Tibial artery (tissue), 4 donors: ENCODE measurements around the gene RP2.

Experiments used
- DNase-seq, 2 donors: peaks; one replicate each; pipeline ENCODE4 v3.0.0-alpha.2; 2019
- H3K27ac ChIP-seq, 2 donors: fragments of 200-600 bp; sonication (generic) in 1 of 2; 1 replicate in 1 of 2; 2 replicates in 1 of 2; pipeline ENCODE4 v1.5.1; 2018 to 2019; ENCODE audit warnings: mild to moderate bottlenecking in 1 of 2
- H3K27me3 ChIP-seq, 2 donors: fragments of 200-600 bp; sonication (generic) in 1 of 2; one replicate each; pipeline versions ENCODE4 v1.5.1 to v1.6.0; 2016 to 2019
- H3K36me3 ChIP-seq, 3 donors: fragments of 200-600 bp; sonication (generic) in 2 of 3; one replicate each; pipeline ENCODE4 v1.5.1; 2016 to 2019; ENCODE audit warnings: mild to moderate bottlenecking in 2 of 3
- H3K4me1 ChIP-seq, 4 donors: fragments of 200-600 bp; sonication (generic) in 2 of 4; 1 replicate in 3 of 4; 2 replicates in 1 of 4; pipeline ENCODE4 v1.5.1; 2016 to 2019
- H3K4me3 ChIP-seq, 2 donors: fragments of 200-600 bp; sonication (generic) in 1 of 2; 1 replicate in 1 of 2; 2 replicates in 1 of 2; pipeline ENCODE4 v1.5.1; 2018 to 2019; ENCODE audit warnings: mild to moderate bottlenecking in 2 of 2
- H3K9me3 ChIP-seq, 3 donors: fragments of 200-600 bp; sonication (generic) in 1 of 3; one replicate each; pipeline ENCODE4 v1.5.1; 2016 to 2019
- intact Hi-C: fragments of 100-400 bp; cut with DNase I; formaldehyde crosslinking; loops from one replicate; pipeline ENCODE4 v1.15.0; 2023; ENCODE audit warnings: low total_unique reads
- TF ChIP-seq, protein P1 (sequence below), 2 experiments: fragments of 200-600 bp in 1 of 2; fragments of 450-650 bp in 1 of 2; IDR thresholded peaks; one replicate each; pipeline ENCODE4 v1.5.1; 2017 to 2019; ENCODE audit warnings: antibody characterized with exemption in 2 of 2, mild to moderate bottlenecking in 1 of 2, moderate library complexity in 1 of 2

The RP2 gene

GRCh38 chrX:46866726-46867125 lies 29.9 kb downstream of the RP2 start:
- no peaks in the 10 kb centered on the region for H3K9me3 ChIP-seq
- intact Hi-C loops: no loop called here
- no peaks in the 10 kb centered on the region for H3K36me3 ChIP-seq
- no peak overlapping the region for H3K4me3 ChIP-seq
- DNase-seq: no peak
- no peak overlapping the region for H3K27ac ChIP-seq
- TF ChIP-seq, protein P1, sequence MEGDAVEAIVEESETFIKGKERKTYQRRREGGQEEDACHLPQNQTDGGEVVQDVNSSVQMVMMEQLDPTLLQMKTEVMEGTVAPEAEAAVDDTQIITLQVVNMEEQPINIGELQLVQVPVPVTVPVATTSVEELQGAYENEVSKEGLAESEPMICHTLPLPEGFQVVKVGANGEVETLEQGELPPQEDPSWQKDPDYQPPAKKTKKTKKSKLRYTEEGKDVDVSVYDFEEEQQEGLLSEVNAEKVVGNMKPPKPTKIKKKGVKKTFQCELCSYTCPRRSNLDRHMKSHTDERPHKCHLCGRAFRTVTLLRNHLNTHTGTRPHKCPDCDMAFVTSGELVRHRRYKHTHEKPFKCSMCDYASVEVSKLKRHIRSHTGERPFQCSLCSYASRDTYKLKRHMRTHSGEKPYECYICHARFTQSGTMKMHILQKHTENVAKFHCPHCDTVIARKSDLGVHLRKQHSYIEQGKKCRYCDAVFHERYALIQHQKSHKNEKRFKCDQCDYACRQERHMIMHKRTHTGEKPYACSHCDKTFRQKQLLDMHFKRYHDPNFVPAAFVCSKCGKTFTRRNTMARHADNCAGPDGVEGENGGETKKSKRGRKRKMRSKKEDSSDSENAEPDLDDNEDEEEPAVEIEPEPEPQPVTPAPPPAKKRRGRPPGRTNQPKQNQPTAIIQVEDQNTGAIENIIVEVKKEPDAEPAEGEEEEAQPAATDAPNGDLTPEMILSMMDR (IDR thresholded peaks at IDR 0.05): no peak
- peaks cover 0 to 5% (median 0%) of the 10 kb centered on the region in 4 donors for H3K4me1 ChIP-seq
- H3K27me3 ChIP-seq: no peaks in the 10 kb centered on the region

GRCh38 chrX:46873746-46874145 lies 36.9 kb downstream of the RP2 start:
- intact Hi-C loops: no loop called here
- TF ChIP-seq, protein P1 (IDR thresholded peaks at IDR 0.05): no peak
- Histone ChIP-seq H3K9me3 (no peaks in the 10 kb centered on the region), H3K27ac (no peak overlapping the region), H3K4me3 (no peak overlapping the region), H3K27me3 (no peaks in the 10 kb centered on the region), H3K36me3 (no peaks in the 10 kb centered on the region), H3K4me1 (peaks cover 0 to 10% (median 0%) of the 10 kb centered on the region in 4 donors)
- DNase-seq: no peak

DNA sequence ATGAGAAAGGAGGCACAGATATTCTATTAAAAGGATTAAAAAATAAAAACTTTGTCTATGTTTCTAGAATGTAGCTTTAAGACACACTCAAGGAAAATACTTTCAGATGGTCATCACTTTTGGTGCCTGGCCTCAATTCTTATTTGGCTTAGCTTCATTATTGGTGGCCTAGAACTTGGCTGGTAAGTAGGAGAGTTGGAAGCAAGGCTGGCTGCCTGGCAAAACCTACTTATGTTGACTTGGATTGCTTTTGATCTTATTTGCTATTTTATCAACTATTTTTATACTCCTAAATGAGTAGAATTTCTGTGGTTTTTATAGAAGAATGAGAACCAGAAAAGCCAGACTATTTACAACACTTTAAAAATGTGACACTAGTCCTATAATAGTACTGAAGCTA lies 40.1 kb downstream of the RP2 start:
- no peak overlapping the region for H3K4me3 ChIP-seq
- no peak overlapping the region for H3K27ac ChIP-seq
- H3K27me3 ChIP-seq: no peaks in the 10 kb centered on the region
- H3K36me3 ChIP-seq: no peaks in the 10 kb centered on the region
- intact Hi-C loops: no loop called here
- TF ChIP-seq, protein P1 (IDR thresholded peaks at IDR 0.05): no peak
- H3K9me3 ChIP-seq: no peaks in the 10 kb centered on the region
- DNase-seq: no peak
- peaks cover 0 to 10% (median 0%) of the 10 kb centered on the region in 4 donors for H3K4me1 ChIP-seq

GRCh38 chrX:46882266-46882665 lies 45.4 kb downstream of the RP2 start:
- Histone ChIP-seq H3K4me1 (peaks cover 0 to 1% (median 0%) of the 10 kb centered on the region in 4 donors), H3K36me3 (no peaks in the 10 kb centered on the region), H3K27me3 (no peaks in the 10 kb centered on the region), H3K4me3 (no peak overlapping the region), H3K9me3 (no peaks in the 10 kb centered on the region), H3K27ac (no peak overlapping the region)
- DNase-seq: no peak
- TF ChIP-seq, protein P1 (IDR thresholded peaks at IDR 0.05): no peak
- intact Hi-C loops: no loop called here

GRCh38 chrX:46884799-46885198 lies 48.0 kb downstream of the RP2 start:
- intact Hi-C loops: no loop called here
- Histone ChIP-seq H3K9me3 (no peaks in the 10 kb centered on the region), H3K27me3 (no peaks in the 10 kb centered on the region), H3K4me1 (no peaks in the 10 kb centered on the region), H3K36me3 (peaks cover 0 to 4% (median 0%) of the 10 kb centered on the region in 3 donors), H3K27ac (no peak overlapping the region), H3K4me3 (no peak overlapping the region)
- no peak for DNase-seq
- TF ChIP-seq, protein P1 (IDR thresholded peaks at IDR 0.05): no peak

DNA sequence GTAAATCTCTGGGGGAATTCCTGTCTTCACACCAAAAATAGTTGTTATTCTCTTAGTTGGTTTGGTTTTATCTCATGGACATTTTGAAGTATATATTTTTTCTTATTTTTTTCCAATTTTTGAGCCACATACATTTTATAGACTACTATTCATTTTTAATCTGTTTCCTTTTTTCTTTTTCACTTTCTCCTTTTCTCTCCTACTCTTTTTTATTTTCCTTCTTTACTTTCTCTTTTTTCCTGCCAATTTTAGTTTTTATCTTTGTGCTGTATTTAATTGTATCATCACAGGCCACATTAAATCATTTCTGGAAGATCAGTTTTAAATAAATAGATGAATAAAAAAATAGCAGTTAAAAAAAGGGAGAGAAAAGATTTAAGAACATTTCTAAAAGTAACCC lies 61.4 kb downstream of the RP2 start:
- no peaks in the 10 kb centered on the region for H3K4me1 ChIP-seq
- intact Hi-C loops: no loop called here
- TF ChIP-seq, protein P1 (IDR thresholded peaks at IDR 0.05): no peak
- no peaks in the 10 kb centered on the region for H3K9me3 ChIP-seq
- DNase-seq: no peak
- no peak overlapping the region for H3K27ac ChIP-seq
- H3K36me3 ChIP-seq: no peaks in the 10 kb centered on the region
- H3K27me3 ChIP-seq: no peaks in the 10 kb centered on the region
- H3K4me3 ChIP-seq: no peak overlapping the region
